ENCODE measurements around the gene INPP5D. TPM values are rescaled to one million over a fixed set of nuclear protein-coding genes. Genes with fewer than 3 reads are reported as not detected.

INPP5D gene
- total and polyA plus RNA-seq, 2 of the 13 experiments (the other 11 are each of a cell fraction or from before 2014, with no cell fraction given), result 16.7 to 18.0 TPM

GRCh38 chr2:233210843-233211547, 150.9 kb downstream of the INPP5D start:
- H3K9me3 ChIP-seq (ENCODE audit: low read length), result no peaks in the 10 kb centered on the region
- peaks cover 0 to 5% of the 10 kb centered on the region in 2 experiments; a peak in 1 of 5 replicates for H3K27me3 ChIP-seq (ENCODE audit: control insufficient read depth in 1 of 2, insufficient read depth in 2 of 2, low read length in 2 of 2)
- no peaks in the 10 kb centered on the region for H3K79me2 ChIP-seq (ENCODE audit: insufficient read depth, low read length)
- FAIRE-seq (no peak), ATAC-seq (peak; percentile 32), DNase-seq (ENCODE audit: low spot score) (no peak)
- POLR2A ChIA-PET, result no interaction called here
- no peaks in the 10 kb centered on the region for H4K20me1 ChIP-seq (ENCODE audit: insufficient read depth, low read length)
- peak overlapping the region; percentile 23 for H3K4me2 ChIP-seq (ENCODE audit: low read depth, low read length)
- no peak overlapping the region for H3K9ac ChIP-seq (ENCODE audit: insufficient read depth, low read depth, low read length)
- CTCF ChIA-PET (ENCODE audit: low intra/inter-chr PET ratio, low total read pairs), result no interaction called here
- H2AFZ ChIP-seq (ENCODE audit: low read length), result no peak overlapping the region
- H3K27ac ChIP-seq (ENCODE audit: extremely low read length, insufficient read depth, low read length), result no peak overlapping the region
- intact Hi-C loops (cut with micrococcal nuclease; ENCODE audit: unreplicated experiment) (no loop called here), in situ Hi-C loops (cut with HindIII; ENCODE audit: extremely low pct_ligation_motif_present, low pct_unique_long_range_greater_than_20kb) (no loop called here)
- BruUV-seq (replicated peaks), result no TSS peak
- no peak overlapping the region for H3K4me3 ChIP-seq (replicated peaks in 1 of 3; ENCODE audit: insufficient read depth in 1 of 3, low read depth in 2 of 3, low read length in 3 of 3)
- peaks cover 0 to 4% of the 10 kb centered on the region in 2 experiments; a peak in 2 of 5 replicates for H3K36me3 ChIP-seq (replicated peaks in 1 of 2; ENCODE audit: control insufficient read depth in 1 of 2, insufficient read depth in 2 of 2, low read length in 2 of 2)
- TF ChIP-seq HOXD1 (CRISPR knock-in tag; IDR thresholded peaks at IDR 0.05), result no peak
- no peak for TF ChIP-seq KIAA2018 (CRISPR knock-in tag; IDR thresholded peaks at IDR 0.05; ENCODE audit: borderline replicate concordance)
- 0 out of 2 replicates have a peak, but pooled peaks have one; percentile 16 for TF ChIP-seq MTA1 (CRISPR knock-in tag; IDR thresholded peaks at IDR 0.05; ENCODE audit: borderline replicate concordance)
- no peak for TF ChIP-seq ZNF746 (CRISPR knock-in tag; IDR thresholded peaks at IDR 0.05)
- no peak for TF ChIP-seq FOXP4 (CRISPR knock-in tag; IDR thresholded peaks at IDR 0.05)
- TF ChIP-seq PHF5A (CRISPR knock-in tag; IDR thresholded peaks at IDR 0.05; ENCODE audit: low read depth, unreplicated experiment), result no peak
- TF ChIP-seq FOXK2 (IDR thresholded peaks at IDR 0.05), result no peak
- TF ChIP-seq EEA1 (CRISPR knock-in tag; IDR thresholded peaks at IDR 0.05; ENCODE audit: borderline replicate concordance), result no peak
- peaks cover 30% of the 10 kb centered on the region for H3K4me1 ChIP-seq (ENCODE audit: insufficient read depth, low read length)
- 49% methylated on average over 18 of the region's 18 CpGs for WGBS (ENCODE audit: low lambda C conversion rate)
